HG02678 (cell line): ENCODE measurements around the gene UNK.
"Not testable (repeated sequence)": the region's sequence is repeated elsewhere in the genome, so short reads cannot be mapped to it uniquely, and the experiment has no call there.

Source experiments
- ATAC-seq: cut with Tn5 transposase; IDR thresholded peaks from one replicate; pipeline ENCODE4 v1.9.1; 2021; ENCODE audit warnings: mild to moderate bottlenecking, moderate library complexity; ENCODE audit not compliant: unreplicated experiment

Gene UNK

GRCh38 chr17:75868730-75869281, 84.2 kb downstream of the UNK start:
- ATAC-seq = not testable (repeated sequence)

- no peak for ATAC-seq
These were observed 84.9 kb downstream of the UNK start for GRCh38 chr17:75869282-75870141.

GRCh38 chr17:75870228-75870627, 85.6 kb downstream of the UNK start:
- ATAC-seq = not testable (repeated sequence)

- ATAC-seq = no peak
These were observed 88.1 kb downstream of the UNK start for GRCh38 chr17:75872434-75873351.

DNA sequence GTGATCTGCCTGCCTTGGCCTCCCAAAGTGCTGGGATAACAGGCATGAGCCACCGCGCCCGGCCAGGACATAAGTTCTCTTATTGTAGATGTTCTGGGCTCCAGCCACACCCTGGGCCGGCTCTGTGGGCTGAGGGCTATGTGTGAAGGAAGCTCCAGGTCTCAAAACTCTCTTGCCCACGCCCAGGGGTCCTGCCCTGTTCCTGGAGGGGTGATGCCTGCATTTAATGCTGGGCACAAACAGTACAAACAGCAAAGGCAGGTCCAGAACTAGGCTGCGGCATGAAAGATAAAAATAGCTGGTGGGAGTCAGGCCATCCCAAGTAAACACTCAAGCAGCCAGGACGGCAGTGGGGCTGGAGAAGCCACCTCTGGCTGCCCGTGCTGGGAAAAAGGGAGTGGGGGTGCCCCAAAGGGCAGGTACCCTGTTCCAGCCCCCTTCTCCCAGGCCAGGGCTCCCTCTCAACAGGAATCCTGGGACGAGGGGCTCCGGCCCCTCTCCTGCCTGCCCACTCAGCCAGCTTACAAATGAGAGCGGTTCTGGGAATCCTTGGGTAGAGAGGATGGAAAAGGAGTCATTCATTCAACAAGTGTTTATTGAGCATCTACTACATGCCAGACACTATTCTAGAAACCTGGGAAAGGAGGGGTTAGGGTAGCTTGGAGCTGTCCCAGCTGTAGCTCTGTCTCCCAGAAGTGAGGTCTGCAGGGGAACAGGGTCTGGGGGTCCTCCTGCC, 89.1 kb downstream of the UNK start:
- ATAC-seq = no peak

DNA sequence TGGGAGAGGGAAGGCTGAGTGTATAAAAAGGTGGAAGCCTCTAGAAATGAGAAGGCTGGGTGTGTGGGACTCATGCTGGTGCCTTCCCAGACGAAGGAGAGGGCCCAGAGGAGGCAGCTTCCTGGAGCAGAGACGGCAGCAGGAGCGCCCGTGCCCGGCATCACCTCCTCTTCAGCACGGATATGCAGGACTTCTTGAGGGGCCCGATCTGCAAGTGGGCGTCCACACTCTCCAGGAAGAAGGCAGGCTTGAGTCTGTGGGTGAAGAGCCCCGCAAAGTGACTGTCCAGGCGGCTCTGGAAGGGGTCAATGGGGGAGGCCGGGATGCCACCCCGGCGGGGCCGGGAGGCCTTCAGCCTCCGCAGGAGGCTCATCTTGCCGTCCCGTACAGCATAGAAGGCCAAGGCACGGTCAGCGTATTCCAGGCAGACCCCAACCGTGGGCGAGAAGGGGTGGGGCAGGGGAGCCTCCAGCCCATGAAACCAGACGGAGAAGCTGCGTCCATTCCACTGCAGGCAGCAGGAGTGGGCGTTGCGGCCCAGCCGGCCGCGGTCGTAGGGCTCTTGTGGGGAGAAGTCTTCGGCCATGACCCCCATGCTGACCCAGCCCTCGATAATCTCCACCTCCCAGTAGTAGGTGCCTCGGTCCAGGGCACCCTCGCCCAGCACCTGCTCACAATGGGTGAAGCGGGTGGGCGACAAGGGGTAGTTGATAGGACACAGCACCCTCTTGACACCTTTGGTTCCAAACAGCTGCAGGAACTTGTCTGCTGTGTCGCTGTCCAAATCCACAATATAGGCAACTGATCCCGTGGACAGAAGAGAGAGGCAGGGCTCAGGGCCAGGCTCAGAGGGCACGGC, 89.9 kb downstream of the UNK start:
- ATAC-seq = no peak
